HL-60/S4 treated with retinoic acid at 250 ng/mL for 4 days and 3 days (cell line): ENCODE measurements around the gene RABGAP1L.

Source experiments
- in situ Hi-C: fragments of 300-500 bp; cut with MboI; formaldehyde crosslinking; loops from 2 replicates; pipeline ENCODE4 v1.7.0; 2022; ENCODE audit warnings: low sequenced_read_pairs

Gene RABGAP1L

DNA sequence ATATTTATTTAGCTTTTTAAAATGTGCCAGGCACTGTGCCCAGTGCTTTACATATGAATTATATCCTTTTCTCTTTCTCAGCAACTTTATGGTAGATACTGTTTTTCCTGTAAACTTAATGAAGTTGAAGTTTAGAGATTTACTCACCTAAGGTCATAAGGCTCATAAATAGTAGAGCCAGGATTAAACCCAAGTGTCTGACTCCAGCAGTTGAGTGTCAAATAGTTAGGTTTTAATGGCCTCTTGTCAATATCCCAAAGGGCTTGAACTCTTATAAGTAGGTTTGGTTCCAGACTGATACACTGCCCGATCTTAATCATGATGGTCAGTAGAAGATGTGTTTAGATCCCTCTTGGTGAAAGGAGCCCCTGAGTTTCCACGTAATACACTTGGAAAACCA, 37.8 kb downstream of the RABGAP1L start:
- in situ Hi-C loops: no loop called here

DNA sequence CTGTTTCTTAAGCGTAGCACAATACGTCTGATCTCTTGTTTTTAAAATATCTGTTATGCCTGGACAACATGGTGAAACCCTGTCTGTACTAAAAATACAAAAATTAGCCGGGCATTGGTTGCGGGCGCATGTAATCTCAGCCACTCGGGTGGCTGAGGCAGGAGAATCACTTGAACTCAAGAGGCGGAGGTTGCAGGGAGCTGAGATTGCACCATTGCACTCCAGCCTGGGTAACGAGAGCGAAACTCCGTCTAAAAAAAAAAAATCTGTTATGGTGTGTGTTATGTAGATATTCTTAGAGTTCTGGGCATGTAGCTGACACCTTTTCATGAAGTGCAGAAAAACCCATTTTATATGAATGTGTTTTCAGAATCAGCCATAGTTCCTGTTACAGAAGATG, 38.2 kb downstream of the RABGAP1L start:
- in situ Hi-C loops: no loop called here

DNA sequence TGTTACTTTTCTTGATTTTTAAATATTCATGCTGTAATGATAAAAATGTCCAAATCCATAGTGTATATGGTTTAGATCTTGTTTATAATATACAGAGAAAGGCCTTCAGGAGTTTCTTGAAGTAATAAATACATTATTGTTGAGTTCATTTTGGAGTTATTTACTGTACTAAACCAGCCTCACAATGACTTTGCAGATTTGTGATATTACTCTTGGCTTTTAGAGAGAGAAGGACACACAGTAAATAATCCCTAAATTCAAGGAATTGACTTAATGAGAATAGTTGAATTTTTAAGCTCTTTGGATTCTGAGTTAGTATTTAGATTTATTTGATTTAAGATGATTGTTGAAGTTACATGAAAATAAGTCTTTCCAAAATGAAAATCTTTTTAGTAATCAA, 38.9 kb downstream of the RABGAP1L start:
- in situ Hi-C loops: no loop called here

DNA sequence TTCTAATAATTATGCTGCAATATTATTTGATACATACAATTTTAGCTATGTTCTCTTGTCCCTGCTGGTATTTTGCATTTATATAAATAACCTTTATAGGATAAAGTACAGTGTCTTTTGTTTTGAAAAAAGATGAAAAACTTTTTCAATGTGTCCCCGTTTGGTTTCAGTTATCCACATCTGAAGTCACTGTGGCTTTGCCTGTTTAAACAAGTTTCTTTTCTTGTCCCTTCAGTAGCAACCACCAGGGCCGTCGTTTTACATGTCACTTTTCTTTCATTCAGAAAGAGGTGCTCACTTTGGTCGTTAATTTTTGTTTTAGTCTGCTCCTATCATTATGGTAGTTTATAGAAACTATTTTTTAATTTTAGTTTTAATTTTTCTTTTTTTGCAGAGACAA, 41.4 kb downstream of the RABGAP1L start:
- in situ Hi-C loops: no loop called here

DNA sequence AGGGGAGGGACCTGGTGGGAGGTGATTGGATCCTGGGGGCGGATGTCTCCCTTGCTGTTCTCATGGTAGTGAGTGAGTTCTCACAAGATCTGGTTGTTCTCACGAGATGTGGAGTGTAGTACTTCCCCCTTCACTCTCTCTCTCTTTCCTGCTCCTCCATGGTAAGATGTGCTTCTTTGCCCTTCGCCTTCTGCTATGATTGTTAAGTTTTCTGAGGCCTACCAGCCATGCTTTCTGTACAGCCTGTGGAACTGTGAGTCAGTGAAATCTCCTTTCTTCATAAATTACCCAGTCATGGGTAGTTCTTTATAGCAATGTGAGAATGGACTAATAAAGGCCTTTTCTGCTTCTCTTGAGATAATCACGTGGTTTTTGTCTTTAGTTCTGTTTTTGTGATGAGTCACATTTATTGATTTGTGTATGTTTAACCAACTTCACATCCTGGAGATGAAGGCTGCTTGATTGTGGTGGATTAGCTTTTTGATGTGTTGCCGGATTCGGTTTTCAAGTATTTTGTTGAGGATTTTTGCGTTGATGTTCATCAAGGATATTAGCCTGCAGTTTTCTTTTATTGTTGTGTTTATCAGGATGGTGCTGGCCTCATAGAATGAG, 45.5 kb downstream of the RABGAP1L start:
- in situ Hi-C loops: no loop called here

DNA sequence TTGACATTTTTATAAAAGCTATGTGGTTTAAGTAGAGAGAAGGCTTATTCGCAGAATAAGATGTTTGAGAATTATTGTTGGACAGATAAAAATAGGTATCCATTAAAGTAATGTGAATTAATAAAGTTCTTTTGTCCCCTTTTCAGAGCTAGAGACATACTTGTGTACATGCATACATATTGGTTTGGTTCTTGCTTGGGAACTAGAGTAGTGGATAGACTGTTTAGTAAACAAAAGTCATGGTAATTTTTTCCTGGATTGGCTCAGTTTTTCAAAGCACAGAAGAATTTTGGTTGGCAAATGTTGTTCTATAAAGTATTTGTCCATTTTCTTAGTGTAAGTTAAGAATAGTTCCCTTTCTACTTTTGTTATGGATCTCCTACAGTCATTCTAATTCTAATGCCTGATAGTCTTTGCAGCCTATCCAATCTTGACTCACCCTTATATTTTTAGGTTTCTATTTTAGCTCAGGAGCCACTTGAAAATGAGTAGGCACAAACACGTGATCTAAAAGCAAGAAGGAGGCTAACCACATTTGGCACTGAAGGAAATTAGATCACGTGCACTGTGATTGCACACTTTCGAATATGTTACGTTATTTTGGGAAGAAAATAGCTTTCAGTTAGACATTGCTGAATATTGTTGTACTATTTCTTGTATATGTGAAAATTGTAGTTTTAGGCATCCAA, 47.0 kb downstream of the RABGAP1L start:
- in situ Hi-C loops: no loop called here

DNA sequence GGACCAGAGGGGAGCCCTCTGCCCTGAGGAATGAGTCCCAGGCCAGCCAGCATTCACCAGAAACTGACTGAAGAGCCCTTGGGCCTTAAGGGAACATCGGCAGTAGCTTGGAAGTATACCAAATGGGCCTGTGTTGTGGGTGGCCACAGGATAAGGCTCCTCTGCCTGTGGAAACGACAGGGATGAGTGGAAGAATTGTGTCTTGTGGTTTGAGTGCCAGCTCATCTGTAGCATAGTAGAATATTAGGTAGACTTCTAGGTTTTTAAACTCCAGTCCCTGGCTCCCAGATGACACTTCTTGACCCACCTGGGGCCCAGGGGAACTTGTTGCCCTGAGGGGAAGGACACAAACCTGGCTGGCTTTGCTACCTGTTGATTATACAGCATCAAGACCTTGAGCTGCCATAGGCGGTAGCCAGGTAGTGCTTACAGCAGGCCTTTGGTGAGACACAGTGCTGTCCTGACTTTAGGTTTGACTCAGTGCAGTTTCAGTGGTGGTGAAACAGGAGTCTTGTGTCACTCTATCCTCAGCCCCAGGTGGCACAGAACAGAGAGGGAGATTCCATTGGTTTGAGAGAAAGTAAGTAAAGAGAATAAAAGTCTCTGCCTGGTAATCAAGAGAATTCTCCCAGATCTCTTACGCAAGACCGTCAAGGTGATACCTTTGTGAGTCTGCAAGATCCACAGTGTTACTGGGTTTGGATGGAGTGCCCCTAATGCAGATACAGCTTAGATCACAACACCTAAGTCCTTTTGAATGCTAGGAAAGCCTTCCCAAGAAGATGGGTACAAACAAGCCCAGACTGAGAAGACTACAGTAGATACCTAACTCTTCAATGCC, 50.2 kb downstream of the RABGAP1L start:
- in situ Hi-C loops: no loop called here

DNA sequence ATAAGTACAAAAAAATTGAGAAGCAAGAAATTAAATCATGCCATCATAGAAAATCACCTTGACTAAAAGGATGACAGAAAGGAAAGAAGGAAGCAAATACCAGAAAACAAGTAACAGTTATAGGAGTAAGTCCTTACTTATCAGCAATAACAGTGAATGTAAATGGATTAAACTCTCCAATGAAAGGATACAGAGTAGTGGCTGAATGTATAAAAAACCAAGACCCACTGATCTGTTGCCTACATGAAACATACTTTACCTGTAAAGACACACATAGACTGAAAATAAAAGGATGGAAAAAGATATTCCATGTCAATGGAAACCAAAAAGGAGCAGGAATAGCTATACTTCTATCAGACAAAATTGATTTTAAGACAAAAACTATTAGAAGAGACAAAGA, 52.2 kb downstream of the RABGAP1L start:
- in situ Hi-C loops: no loop called here

DNA sequence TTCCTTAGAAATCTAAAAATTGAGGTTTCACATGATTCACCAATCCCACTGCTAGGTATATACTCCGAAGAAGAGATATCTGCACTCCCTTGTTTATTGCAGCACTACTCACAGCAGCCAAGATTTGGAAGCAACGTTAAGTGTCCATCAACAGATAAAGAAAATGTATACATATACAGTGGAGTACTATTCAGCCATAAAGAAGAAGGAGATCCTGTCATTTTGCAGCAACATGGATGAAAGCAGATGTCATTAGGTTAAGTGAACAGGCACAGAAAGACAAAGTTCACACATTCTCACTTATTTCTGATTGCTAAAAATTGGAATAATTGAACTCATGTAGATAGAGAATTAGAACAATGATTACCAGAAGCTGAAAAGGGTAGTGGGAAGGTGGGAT, 56.4 kb downstream of the RABGAP1L start:
- in situ Hi-C loops: no loop called here

DNA sequence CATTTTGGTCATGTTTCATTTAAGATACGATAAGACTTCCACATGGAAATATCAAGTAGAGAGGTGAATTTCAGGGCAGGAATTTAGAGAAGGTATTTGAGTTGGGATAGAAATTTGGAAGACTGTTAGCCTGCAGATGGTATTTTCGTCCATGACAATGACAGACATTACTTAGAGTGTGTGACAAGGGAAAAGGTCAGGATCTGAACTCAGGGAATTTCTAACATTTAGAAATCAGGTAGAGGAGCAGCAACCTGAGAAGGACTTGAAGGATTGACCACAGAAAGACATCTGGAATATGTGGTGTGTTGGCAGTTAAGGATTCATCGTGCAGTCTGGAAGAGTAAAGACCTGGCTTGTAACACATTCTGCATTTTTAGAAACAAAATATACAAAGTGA, 57.9 kb downstream of the RABGAP1L start:
- in situ Hi-C loops: no loop called here

DNA sequence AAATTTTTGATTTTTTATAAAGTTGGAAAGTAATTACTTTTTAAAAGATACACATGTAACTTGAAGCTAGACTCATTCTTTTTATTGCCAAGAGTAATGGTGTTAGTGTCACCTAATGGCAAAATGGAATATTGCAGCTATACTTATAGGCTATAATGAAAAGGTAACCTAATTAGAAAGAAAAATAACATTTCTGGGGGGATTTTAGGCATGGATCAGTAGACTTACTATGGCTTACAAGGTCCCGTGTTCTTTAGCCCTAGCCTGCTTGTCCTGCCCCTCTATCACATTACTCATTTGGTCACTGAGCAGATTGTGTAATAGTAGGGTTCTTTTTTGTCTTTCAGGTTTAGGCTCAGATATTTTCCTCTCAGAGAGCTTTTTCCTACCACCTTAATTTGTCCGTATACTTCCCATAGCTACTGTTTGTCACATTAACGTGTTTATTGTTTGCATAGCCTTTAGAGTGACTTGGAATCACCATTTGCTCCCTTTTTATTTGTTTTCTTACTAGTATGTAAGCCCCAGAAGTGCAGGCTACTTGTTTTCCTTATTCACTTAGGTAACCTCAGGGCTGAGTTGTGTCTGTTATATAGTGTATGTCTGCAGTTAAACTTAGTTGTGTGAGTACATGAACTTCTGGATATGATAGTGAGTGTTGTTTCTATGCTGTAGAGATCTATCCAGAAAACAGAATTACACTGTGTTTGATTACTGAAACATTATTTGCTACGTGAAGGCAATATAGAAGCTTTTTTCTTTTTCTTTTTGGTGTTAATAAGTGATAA, 58.7 kb downstream of the RABGAP1L start:
- in situ Hi-C loops: no loop called here

DNA sequence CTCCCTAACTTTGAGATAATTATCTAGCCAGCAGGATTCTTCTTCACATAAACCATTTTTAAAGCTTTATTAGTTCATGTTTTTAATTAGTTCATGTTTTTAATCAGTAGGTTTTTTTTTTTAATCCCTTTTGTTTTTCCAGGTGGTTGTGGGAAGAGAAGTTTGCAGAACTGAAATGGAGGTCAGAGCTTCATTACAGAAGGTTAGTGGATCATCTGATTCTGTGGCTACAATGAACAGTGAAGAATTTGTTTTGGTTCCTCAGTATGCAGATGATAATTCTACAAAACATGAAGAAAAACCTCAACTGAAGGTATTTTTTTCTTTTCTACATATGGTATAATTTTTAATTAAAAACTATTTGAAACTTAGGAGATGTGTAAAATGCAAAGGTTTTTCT, 59.7 kb downstream of the RABGAP1L start:
- in situ Hi-C loops: no loop called here

DNA sequence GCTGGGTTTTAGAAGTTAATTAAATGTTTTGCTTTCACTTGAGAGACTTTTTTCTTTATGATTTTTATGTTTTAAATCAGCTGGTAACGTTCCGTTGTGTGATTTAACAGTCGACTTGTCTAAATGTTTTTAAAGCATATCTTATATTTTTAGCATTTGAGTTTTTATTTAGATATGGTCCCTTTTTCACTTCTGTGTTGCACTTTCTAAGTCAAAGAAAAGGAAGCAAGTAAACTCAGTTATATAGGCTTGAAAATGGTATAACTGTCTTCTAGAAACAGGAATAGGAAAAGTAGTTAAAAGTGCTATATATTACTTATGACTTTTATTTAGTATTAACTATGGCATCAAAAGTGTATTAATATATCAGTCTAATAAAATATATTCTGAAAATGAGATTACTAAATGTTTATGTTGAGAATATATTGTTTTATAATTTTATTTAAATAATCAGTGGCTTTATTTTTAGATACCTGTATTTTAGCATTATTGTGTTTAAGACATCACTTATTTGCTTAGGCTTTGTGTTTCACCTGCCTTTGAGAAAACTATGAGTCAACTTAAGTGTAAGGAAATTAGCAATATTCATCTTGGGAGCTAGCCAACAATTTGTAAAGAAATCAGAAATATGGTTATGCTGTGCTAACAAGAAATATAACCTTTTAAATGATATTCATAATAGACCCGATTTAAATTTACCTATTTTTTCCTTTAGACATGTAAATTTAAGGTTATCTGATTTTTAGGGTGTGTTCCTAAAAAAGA, 60.5 kb downstream of the RABGAP1L start:
- in situ Hi-C loops: no loop called here

DNA sequence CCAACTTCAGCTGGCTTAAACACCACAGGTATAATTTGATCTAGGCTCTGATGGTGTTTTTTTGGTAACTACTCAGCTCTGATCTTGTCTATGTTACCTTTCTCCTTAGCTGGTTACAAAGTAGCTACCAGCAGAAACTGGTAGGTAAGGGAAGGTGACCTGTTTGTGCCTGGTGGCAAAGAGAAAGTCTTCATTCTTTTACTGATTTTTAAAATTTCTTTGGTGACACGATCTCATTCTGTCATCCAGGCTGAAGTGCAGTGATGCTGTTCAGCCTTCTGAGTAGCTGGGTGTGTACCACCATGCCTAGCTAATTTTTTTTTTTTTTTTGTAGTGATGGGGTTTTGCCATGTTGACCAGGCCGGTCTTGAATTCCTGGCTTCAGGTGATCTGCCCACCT, 62.4 kb downstream of the RABGAP1L start:
- in situ Hi-C loops: no loop called here

DNA sequence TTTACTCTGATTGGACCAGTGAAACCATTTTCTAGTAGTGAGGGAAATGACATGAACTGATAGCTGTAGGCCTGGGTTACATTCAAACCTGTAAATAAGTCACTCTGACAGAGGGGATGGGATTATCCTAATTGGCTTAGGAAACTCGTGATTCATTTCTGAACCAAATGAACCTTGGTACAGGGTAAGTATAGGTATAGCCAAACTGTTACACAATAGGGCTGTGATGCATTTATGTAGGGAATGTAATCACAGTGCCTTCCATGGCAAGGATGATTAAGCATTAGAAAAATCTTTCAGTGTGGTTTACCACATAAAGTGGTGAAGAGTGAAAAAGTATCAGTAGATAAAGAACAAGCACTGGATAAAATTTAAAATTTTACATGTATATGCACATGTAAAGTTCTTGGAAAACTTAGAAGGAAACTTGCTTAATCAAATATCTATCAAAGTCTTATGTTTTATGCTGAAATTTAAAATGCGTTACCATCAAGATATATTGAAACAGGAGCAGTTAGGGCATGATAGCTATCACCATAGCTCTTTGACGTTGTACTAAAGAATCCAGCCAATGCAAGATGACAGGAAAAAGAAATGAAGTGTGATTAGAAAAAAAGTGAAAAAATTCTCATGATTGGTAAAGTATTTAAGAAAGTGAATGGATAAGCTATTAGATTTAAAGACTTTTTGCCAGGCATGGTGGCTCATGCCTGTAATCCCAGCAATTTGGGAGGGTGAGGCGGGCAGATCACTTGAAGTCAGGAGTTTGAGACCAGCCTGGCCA, 63.0 kb downstream of the RABGAP1L start:
- in situ Hi-C loops: no loop called here

DNA sequence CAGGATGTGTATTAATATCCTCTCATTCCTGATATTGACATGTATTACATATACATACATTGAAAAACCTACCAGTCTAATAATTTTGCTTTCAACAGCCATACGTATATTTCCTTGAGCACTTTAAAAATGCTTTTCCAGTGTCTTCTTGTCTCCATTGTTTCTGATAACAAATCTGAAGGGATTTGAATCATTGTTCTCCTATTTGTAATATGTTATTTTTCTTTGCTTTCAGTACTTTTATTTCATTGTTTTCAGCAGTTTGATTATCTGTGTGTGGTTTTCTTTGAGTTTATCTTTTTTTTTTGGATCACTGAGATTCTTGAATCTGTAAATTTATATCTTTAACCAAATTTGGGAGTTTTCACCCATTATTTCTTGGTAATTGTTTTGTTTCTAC, 65.3 kb downstream of the RABGAP1L start:
- in situ Hi-C loops: no loop called here

DNA sequence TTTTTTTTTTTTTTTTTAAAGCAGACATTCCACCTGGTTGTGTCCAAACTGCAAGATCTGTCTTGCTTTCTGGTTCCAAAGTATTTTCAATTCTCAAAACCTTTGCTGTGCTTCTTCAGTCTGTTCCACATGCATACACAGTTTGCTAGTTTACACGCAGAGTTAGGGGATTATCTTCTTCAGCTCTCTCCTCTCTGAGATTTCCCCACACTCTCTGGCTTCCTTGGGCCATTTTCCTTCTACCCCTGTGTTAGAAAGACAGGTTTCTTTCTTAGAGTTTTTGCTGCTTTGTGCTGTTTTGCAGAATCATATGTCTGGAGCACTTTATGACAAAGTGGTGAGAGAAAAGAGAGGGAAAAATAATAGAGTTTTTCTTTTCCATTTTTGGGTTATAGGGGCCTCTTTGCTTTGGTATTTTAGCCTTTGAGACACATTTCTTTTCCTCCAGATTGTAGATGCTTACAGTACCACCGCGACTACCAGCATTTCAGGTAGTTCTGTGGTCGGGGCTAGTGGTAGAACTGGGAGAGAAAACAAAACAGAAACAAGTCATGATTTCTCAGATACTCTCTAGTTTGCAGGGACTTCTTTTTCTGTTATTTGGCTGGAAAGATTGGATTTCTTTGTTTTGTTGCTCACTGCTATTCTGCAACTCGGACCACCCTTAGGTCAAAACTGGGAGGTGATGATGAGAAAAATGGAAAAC, 66.3 kb downstream of the RABGAP1L start:
- in situ Hi-C loops: no loop called here

DNA sequence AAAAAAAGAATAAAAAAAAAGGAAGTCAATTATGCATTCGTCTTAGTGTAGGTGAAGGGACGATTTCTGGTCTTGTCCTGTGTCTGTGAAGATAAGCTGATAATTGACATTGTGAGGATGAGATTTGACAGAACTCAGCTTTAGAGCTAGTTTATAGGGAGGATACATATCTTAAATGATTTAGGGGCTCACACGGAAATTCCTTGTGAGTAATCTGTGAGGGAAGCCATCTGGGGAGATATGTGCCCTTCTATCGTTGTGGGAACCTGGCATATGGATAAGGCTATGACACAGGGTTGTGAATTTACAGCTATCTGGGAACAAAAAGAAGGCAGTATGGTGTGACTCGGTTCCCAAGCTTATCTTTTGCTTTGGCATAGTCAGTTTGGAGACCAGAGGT, 71.1 kb downstream of the RABGAP1L start:
- in situ Hi-C loops: no loop called here

DNA sequence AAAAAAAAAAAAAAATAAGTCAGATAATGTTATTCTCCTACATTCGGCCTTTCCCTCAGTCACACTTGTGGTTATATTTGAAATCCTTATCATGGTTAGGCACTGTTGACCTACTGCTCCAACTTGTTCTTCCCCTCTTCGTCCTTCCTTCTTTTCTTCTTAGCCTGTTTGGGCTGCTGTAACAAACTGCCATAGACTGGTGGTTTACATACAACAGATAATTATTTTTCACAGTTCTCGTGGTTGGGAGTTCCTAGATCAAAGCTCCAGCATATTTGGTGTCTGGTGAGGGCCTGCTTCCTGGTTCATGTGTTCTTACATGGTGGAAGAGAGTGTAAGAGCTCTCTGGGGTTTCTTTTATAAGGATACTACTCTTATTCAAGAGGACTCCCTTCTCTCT, 73.4 kb downstream of the RABGAP1L start:
- in situ Hi-C loops: no loop called here
